HepG2 (cell line): ENCODE data around the gene MRPL14. TPM values are rescaled to one million over a fixed set of nuclear protein-coding genes. Genes with fewer than 3 reads are reported as not detected.

Experiments used
- ATF7 ChIP-seq, 2 experiments: fragments of 450-650 bp in 1 of 2; sonication (generic) in 1 of 2; formaldehyde crosslinking in 1 of 2; IDR thresholded peaks; 2 replicates each; pipeline versions ENCODE4 v1.4.0 to v1.6.1; 2016 to 2020; ENCODE audit warnings: antibody characterized with exemption in 1 of 2, mild to moderate bottlenecking in 1 of 2, missing genetic modification reagents in 1 of 2
- HNRNPH1 ChIP-seq: fragments of 200-400 bp; formaldehyde crosslinking; optimal IDR thresholded peaks from 2 replicates; pipeline ENCODE3; 2017; ENCODE audit warnings: mild to moderate bottlenecking, low read depth, low read length
- NFKB2 ChIP-seq: sonication (generic); formaldehyde crosslinking; IDR thresholded peaks from 2 replicates; pipeline ENCODE4 v1.4.0; 2020; ENCODE audit warnings: missing genetic modification reagents, borderline replicate concordance
- PCBP2 ChIP-seq: fragments of 200-400 bp; formaldehyde crosslinking; optimal IDR thresholded peaks from 2 replicates; pipeline ENCODE3; 2018; ENCODE audit warnings: low read length, low read depth; ENCODE audit not compliant: poor library complexity, severe bottlenecking
- PLSCR1 ChIP-seq: sonication (generic); formaldehyde crosslinking; IDR thresholded peaks from 2 replicates; pipeline ENCODE4 v1.5.0; 2020; ENCODE audit warnings: missing genetic modification reagents, mild to moderate bottlenecking, borderline replicate concordance
- RAD21 ChIP-seq: fragments of 450-650 bp; formaldehyde crosslinking; IDR thresholded peaks from 2 replicates; pipeline ENCODE4 v1.5.0; 2020; ENCODE audit warnings: mild to moderate bottlenecking
- RARG ChIP-seq: sonication (generic); formaldehyde crosslinking; IDR thresholded peaks from 2 replicates; pipeline ENCODE4 v1.4.0; 2020; ENCODE audit warnings: low read depth, mild to moderate bottlenecking, missing genetic modification reagents
- RBAK ChIP-seq: sonication (generic); formaldehyde crosslinking; IDR thresholded peaks from 2 replicates; pipeline ENCODE4 v1.5.1; 2020; ENCODE audit warnings: mild to moderate bottlenecking, missing genetic modification reagents
- SALL2 ChIP-seq: sonication (generic); formaldehyde crosslinking; IDR thresholded peaks from 2 replicates; pipeline ENCODE4 v1.8.1; 2023; ENCODE audit warnings: mild to moderate bottlenecking, missing genetic modification reagents, inconsistent platforms
- SKI ChIP-seq: fragments of 450-650 bp; IDR thresholded peaks from one replicate; pipeline ENCODE4 v1.6.1; 2018; ENCODE audit warnings: mild to moderate bottlenecking; ENCODE audit not compliant: partially characterized antibody
- TBX3 ChIP-seq: fragments of 450-650 bp; IDR thresholded peaks from 2 replicates; pipeline ENCODE4 v1.6.1; 2017; ENCODE audit warnings: antibody characterized with exemption, mild to moderate bottlenecking, inconsistent platforms, borderline replicate concordance
- U2AF2 ChIP-seq: fragments of 200-400 bp; formaldehyde crosslinking; IDR thresholded peaks from 2 replicates; pipeline ENCODE4 v1.6.1; 2017; ENCODE audit warnings: low read depth, mild to moderate bottlenecking, low read length
- ZBTB38 ChIP-seq: sonication (generic); formaldehyde crosslinking; IDR thresholded peaks from 2 replicates; pipeline ENCODE4 v1.5.1; 2020; ENCODE audit warnings: mild to moderate bottlenecking, missing genetic modification reagents
- ZKSCAN5 ChIP-seq: sonication (generic); formaldehyde crosslinking; IDR thresholded peaks from 2 replicates; pipeline ENCODE4 v1.5.1; 2020; ENCODE audit warnings: mild to moderate bottlenecking, missing genetic modification reagents
- ZNF136 ChIP-seq: sonication (generic); formaldehyde crosslinking; IDR thresholded peaks from 2 replicates; pipeline ENCODE4 v1.8.1; 2022; ENCODE audit warnings: low read depth, mild to moderate bottlenecking, moderate library complexity, missing genetic modification reagents
- ZNF138 ChIP-seq: sonication (generic); formaldehyde crosslinking; IDR thresholded peaks from 2 replicates; pipeline ENCODE4 v1.5.0; 2020; ENCODE audit warnings: mild to moderate bottlenecking, low read depth, missing genetic modification reagents
- ZNF264 ChIP-seq: sonication (generic); formaldehyde crosslinking; IDR thresholded peaks from 2 replicates; pipeline ENCODE4 v1.4.0; 2020; ENCODE audit warnings: missing genetic modification reagents
- ZNF350 ChIP-seq: sonication (generic); formaldehyde crosslinking; IDR thresholded peaks from 2 replicates; pipeline ENCODE4 v1.4.0; 2020; ENCODE audit warnings: mild to moderate bottlenecking, low read depth, missing genetic modification reagents, borderline replicate concordance
- ZNF543 ChIP-seq: sonication (generic); formaldehyde crosslinking; IDR thresholded peaks from 2 replicates; pipeline ENCODE4 v1.4.0; 2020; ENCODE audit warnings: mild to moderate bottlenecking, missing genetic modification reagents
- ZNF580 ChIP-seq: IDR thresholded peaks from 2 replicates; pipeline ENCODE4 v1.6.1; 2016; ENCODE audit warnings: low read depth, borderline replicate concordance
- ZNF589 ChIP-seq: sonication (generic); formaldehyde crosslinking; conservative IDR thresholded peaks from 2 replicates; pipeline ENCODE4 v1.8.0; 2022; ENCODE audit warnings: mild to moderate bottlenecking, moderate library complexity, missing genetic modification reagents
- ZNF878 ChIP-seq: sonication (generic); formaldehyde crosslinking; IDR thresholded peaks from 2 replicates; pipeline ENCODE4 v1.8.1; 2023; ENCODE audit warnings: mild to moderate bottlenecking, missing genetic modification reagents, moderate library complexity
- ZSCAN20 ChIP-seq: sonication (generic); formaldehyde crosslinking; IDR thresholded peaks from 2 replicates; pipeline ENCODE4 v1.4.0; 2020; ENCODE audit warnings: missing genetic modification reagents, mild to moderate bottlenecking, borderline replicate concordance
- polyA plus RNA-seq, 8 experiments: library from polyadenylated mRNA; depleted of rRNA in 3 of 8; stranded (reverse) in 7 of 8; unstranded in 1 of 8; fragments of >200 nt; fragmentation: Illumina TruSeq in 4 of 8; extraction: Trizol in 4 of 8; gene quantifications; 2 replicates each; pipeline versions ENCODE4 v1.2.1 to v1.2.3, GENCODE V29; 2011 to 2016; ENCODE audit warnings: low read depth in 4 of 8, missing spikeins in 1 of 8, mixed read lengths in 1 of 8; ENCODE audit not compliant: insufficient read depth in 1 of 8
- total RNA-seq, 5 experiments: library from RNA; depleted of rRNA; stranded (reverse); fragments of >200 nt; fragmentation: Illumina TruSeq; extraction: Trizol; gene quantifications; 2 replicates each; pipeline ENCODE4 v1.2.3, GENCODE V29; 2016; ENCODE audit warnings: low read depth in 1 of 5
- TF ChIP-seq, protein P1 (sequence below): sonication (generic); formaldehyde crosslinking; IDR thresholded peaks from 2 replicates; pipeline ENCODE4 v1.5.0; 2020; ENCODE audit warnings: mild to moderate bottlenecking, missing genetic modification reagents, borderline replicate concordance
- TF ChIP-seq, protein P2 (sequence below): sonication (generic); formaldehyde crosslinking; IDR thresholded peaks from 2 replicates; pipeline ENCODE4 v1.4.0; 2020; ENCODE audit warnings: mild to moderate bottlenecking, missing genetic modification reagents

The MRPL14 gene
- total and polyA plus RNA-seq, 2 of the 13 experiments (the other 11 are each of a cell fraction or from before 2014, with no cell fraction given), result 157 to 178 TPM

- TF ChIP-seq PCBP2 (no peak), RARG (CRISPR knock-in tag) (0 out of 2 replicates have a peak, but pooled peaks have one; percentile 66), RBAK (CRISPR knock-in tag) (no peak), ZKSCAN5 (CRISPR knock-in tag) (0 out of 2 replicates have a peak, but pooled peaks have one; percentile 13), ZNF264 (CRISPR knock-in tag) (no peak), ZNF543 (CRISPR knock-in tag) (peak; percentile 79; the same call in 1 of the 2 replicates), ZNF878 (no peak), ZNF138 (CRISPR knock-in tag) (0 out of 2 replicates have a peak, but pooled peaks have one; percentile 21), PLSCR1 (no peak), ZNF580 (peak; percentile 17; the same call in 1 of the 2 replicates), TBX3 (no peak), SALL2 (no peak), RAD21 (no peak), ZSCAN20 (CRISPR knock-in tag) (0 out of 2 replicates have a peak, but pooled peaks have one; percentile 12), ZNF136 (CRISPR knock-in tag) (peak; percentile 38; the same call in 1 of the 2 replicates), NFKB2 (CRISPR knock-in tag) (peak; percentile 6; the same call in 1 of the 2 replicates), SKI (no peak), ZBTB38 (CRISPR knock-in tag) (peak; percentile 25; the same call in 1 of the 2 replicates), HNRNPH1 (peak; percentile 65), ATF7 (IDR thresholded peaks at IDR 0.05) (no peak), ATF7 (CRISPR knock-in tag; IDR thresholded peaks at IDR 0.05) (peak; percentile 71; the same call in 1 of the 2 replicates), U2AF2 (no peak), ZNF350 (CRISPR knock-in tag) (peak; percentile 53; the same call in 1 of the 2 replicates), ZNF589 (CRISPR knock-in tag) (peak; percentile 36; the same call in 1 of the 2 replicates)
- TF ChIP-seq, protein P1, sequence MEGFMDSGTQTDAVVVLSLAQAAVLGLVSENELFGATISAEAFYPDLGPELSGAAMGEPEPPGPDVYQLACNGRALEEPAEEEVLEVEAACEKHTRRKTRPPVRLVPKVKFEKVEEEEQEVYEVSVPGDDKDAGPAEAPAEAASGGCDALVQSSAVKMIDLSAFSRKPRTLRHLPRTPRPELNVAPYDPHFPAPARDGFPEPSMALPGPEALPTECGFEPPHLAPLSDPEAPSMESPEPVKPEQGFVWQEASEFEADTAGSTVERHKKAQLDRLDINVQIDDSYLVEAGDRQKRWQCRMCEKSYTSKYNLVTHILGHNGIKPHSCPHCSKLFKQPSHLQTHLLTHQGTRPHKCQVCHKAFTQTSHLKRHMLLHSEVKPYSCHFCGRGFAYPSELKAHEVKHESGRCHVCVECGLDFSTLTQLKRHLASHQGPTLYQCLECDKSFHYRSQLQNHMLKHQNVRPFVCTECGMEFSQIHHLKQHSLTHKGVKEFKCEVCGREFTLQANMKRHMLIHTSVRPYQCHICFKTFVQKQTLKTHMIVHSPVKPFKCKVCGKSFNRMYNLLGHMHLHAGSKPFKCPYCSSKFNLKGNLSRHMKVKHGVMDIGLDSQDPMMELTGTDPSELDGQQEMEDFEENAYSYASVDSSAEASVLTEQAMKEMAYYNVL, result no peak
- TF ChIP-seq, protein P2, sequence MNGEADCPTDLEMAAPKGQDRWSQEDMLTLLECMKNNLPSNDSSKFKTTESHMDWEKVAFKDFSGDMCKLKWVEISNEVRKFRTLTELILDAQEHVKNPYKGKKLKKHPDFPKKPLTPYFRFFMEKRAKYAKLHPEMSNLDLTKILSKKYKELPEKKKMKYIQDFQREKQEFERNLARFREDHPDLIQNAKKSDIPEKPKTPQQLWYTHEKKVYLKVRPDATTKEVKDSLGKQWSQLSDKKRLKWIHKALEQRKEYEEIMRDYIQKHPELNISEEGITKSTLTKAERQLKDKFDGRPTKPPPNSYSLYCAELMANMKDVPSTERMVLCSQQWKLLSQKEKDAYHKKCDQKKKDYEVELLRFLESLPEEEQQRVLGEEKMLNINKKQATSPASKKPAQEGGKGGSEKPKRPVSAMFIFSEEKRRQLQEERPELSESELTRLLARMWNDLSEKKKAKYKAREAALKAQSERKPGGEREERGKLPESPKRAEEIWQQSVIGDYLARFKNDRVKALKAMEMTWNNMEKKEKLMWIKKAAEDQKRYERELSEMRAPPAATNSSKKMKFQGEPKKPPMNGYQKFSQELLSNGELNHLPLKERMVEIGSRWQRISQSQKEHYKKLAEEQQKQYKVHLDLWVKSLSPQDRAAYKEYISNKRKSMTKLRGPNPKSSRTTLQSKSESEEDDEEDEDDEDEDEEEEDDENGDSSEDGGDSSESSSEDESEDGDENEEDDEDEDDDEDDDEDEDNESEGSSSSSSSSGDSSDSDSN (CRISPR knock-in tag), result no peak
Observed at GRCh38 chr6:44072452-44072958, 54.7 kb downstream of the MRPL14 start (continued).
